HG03025 (cell line): ENCODE results near the gene GNB2.
"Not testable (repeated sequence)": the region's sequence is repeated elsewhere in the genome, so short reads cannot be mapped to it uniquely, and the experiment has no call there.

ENCODE experiments used
- ATAC-seq: cut with Tn5 transposase; IDR thresholded peaks from one replicate; pipeline ENCODE4 v1.9.1; 2021; ENCODE audit warnings: mild to moderate bottlenecking, moderate library complexity; ENCODE audit not compliant: unreplicated experiment, low FRiP score

GNB2 gene

DNA sequence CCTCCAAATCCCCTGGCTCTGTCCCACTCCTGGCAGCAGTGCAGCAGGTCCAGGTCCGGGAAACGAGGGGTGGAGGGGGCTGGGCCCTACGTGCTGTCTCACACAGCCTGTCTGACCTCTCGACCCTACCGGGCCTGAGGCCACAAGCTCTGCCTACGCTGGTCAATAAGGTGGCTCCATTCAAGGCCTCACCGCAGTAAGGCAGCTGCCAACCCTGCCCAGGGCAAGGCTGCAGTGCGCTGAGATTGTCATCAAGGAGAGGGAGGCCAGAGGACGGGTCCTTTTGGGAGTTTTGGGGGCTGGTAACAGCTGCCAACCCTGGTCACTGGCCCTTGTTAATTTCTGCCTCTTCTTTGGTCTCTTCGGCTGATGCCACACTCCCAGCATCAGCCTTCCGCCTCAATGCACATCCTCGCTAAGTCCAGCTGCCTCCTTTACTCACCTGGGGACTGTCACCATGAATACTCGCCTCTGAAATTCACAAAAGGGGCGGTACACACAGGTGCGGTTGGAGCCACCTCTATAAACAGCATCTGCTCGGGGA is 50.3 kb downstream of the GNB2 start:
- ATAC-seq, result no peak

GRCh38 chr7:100724364-100724763 is 50.8 kb downstream of the GNB2 start:
- ATAC-seq, result not testable (repeated sequence)

GRCh38 chr7:100726996-100727761 is 53.6 kb downstream of the GNB2 start:
- ATAC-seq, result no peak

DNA sequence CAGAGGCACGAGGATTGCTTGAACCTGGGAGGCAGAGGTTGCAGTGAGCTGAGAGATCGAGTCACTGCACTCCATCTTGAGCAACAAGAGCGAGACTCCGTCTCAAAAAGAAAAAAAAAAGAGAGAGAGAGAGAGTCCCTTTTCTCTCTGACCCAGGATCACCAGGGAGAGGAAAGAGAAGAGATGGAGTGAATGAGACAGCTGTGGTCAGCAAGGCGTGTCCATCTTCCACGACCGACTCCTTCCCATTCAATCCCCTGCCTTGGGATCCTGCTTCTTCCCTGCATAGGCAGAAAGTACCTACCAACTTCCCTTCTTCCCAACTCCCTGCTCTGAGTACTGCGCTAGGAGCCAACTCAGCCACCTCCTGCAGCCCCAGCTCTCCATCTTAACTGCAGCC is 54.7 kb downstream of the GNB2 start:
- ATAC-seq, result no peak
